ENCODE data around the gene CDCP2. TPM values are rescaled to one million over a fixed set of nuclear protein-coding genes. Genes with fewer than 3 reads are reported as not detected.
A peak's percentile ranks its signal among the peaks of the same experiment; 100 is the strongest.

Gene CDCP2
- total and polyA plus RNA-seq, 2 experiments from 2014 or later = not detected

GRCh38 chr1:54200519-54200997 lies 47.8 kb upstream of the CDCP2 start:
- Mint-ChIP-seq H3K36me3 (ENCODE audit: low read depth) (peaks cover 13% of the 10 kb centered on the region), H3K4me1 (peaks cover 12% of the 10 kb centered on the region), H3K27me3 (ENCODE audit: insufficient read depth, low read depth, poor library complexity) (peaks cover 2% of the 10 kb centered on the region), H3K4me3 (peak overlapping the region; percentile 96), H3K27ac (peak overlapping the region; percentile 91), H3K9me3 (no peaks in the 10 kb centered on the region)
- Histone ChIP-seq H2AFZ (0 out of 2 replicates have a peak overlapping the region, but pooled peaks have one; percentile 1), H3K9me2 (ENCODE audit: insufficient read depth) (no peaks in the 10 kb centered on the region), H3K79me2 (replicated peaks; ENCODE audit: insufficient read depth) (peaks cover 40% of the 10 kb centered on the region), H3K27ac (ENCODE audit: low read depth) (no peak overlapping the region), H3K4me1 (ENCODE audit: insufficient read depth) (peaks cover 16% of the 10 kb centered on the region), H3K4me3 (peak overlapping the region; percentile 90), H3K36me3 (ENCODE audit: insufficient read depth) (peaks cover 10% of the 10 kb centered on the region), H3K27me3 (ENCODE audit: insufficient read depth) (no peaks in the 10 kb centered on the region), H3K4me2 (peak overlapping the region; percentile 98), H4K20me1 (replicated peaks; ENCODE audit: insufficient read depth) (peaks cover 34% of the 10 kb centered on the region), H3F3A (replicated peaks; ENCODE audit: low read depth) (no peaks in the 10 kb centered on the region)
- DNase-seq (ENCODE audit: low spot score) (no peak), ATAC-seq (peak; percentile 13)
- TF ChIP-seq ZNF114 (CRISPR knock-in tag; IDR thresholded peaks at IDR 0.05) (no peak), POLR2AphosphoS5 (IDR thresholded peaks at IDR 0.05; ENCODE audit: low read depth) (no peak), CREB1 (CRISPR knock-in tag; IDR thresholded peaks at IDR 0.05; ENCODE audit: low read depth) (no peak), JUNB (IDR thresholded peaks at IDR 0.05; ENCODE audit: unreplicated experiment) (no peak), STAT1 (IDR thresholded peaks at IDR 0.05; ENCODE audit: unreplicated experiment) (no peak)
- TF ChIP-seq, protein P1, sequence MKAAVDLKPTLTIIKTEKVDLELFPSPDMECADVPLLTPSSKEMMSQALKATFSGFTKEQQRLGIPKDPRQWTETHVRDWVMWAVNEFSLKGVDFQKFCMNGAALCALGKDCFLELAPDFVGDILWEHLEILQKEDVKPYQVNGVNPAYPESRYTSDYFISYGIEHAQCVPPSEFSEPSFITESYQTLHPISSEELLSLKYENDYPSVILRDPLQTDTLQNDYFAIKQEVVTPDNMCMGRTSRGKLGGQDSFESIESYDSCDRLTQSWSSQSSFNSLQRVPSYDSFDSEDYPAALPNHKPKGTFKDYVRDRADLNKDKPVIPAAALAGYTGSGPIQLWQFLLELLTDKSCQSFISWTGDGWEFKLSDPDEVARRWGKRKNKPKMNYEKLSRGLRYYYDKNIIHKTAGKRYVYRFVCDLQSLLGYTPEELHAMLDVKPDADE (IDR thresholded peaks at IDR 0.05) = no peak
- TF ChIP-seq, protein P2, sequence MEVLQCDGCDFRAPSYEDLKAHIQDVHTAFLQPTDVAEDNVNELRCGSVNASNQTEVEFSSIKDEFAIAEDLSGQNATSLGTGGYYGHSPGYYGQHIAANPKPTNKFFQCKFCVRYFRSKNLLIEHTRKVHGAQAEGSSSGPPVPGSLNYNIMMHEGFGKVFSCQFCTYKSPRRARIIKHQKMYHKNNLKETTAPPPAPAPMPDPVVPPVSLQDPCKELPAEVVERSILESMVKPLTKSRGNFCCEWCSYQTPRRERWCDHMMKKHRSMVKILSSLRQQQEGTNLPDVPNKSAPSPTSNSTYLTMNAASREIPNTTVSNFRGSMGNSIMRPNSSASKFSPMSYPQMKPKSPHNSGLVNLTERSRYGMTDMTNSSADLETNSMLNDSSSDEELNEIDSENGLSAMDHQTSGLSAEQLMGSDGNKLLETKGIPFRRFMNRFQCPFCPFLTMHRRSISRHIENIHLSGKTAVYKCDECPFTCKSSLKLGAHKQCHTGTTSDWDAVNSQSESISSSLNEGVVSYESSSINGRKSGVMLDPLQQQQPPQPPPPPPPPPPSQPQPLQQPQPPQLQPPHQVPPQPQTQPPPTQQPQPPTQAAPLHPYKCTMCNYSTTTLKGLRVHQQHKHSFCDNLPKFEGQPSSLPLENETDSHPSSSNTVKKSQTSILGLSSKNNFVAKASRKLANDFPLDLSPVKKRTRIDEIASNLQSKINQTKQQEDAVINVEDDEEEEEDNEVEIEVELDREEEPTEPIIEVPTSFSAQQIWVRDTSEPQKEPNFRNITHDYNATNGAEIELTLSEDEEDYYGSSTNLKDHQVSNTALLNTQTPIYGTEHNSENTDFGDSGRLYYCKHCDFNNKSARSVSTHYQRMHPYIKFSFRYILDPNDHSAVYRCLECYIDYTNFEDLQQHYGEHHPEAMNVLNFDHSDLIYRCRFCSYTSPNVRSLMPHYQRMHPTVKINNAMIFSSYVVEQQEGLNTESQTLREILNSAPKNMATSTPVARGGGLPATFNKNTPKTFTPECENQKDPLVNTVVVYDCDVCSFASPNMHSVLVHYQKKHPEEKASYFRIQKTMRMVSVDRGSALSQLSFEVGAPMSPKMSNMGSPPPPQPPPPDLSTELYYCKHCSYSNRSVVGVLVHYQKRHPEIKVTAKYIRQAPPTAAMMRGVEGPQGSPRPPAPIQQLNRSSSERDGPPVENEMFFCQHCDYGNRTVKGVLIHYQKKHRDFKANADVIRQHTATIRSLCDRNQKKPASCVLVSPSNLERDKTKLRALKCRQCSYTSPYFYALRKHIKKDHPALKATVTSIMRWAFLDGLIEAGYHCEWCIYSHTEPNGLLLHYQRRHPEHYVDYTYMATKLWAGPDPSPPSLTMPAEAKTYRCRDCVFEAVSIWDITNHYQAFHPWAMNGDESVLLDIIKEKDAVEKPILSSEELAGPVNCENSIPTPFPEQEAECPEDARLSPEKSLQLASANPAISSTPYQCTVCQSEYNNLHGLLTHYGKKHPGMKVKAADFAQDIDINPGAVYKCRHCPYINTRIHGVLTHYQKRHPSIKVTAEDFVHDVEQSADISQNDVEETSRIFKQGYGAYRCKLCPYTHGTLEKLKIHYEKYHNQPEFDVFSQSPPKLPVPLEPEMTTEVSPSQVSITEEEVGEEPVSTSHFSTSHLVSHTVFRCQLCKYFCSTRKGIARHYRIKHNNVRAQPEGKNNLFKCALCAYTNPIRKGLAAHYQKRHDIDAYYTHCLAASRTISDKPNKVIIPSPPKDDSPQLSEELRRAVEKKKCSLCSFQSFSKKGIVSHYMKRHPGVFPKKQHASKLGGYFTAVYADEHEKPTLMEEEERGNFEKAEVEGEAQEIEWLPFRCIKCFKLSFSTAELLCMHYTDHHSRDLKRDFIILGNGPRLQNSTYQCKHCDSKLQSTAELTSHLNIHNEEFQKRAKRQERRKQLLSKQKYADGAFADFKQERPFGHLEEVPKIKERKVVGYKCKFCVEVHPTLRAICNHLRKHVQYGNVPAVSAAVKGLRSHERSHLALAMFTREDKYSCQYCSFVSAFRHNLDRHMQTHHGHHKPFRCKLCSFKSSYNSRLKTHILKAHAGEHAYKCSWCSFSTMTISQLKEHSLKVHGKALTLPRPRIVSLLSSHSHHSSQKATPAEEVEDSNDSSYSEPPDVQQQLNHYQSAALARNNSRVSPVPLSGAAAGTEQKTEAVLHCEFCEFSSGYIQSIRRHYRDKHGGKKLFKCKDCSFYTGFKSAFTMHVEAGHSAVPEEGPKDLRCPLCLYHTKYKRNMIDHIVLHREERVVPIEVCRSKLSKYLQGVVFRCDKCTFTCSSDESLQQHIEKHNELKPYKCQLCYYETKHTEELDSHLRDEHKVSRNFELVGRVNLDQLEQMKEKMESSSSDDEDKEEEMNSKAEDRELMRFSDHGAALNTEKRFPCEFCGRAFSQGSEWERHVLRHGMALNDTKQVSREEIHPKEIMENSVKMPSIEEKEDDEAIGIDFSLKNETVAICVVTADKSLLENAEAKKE (CRISPR knock-in tag; IDR thresholded peaks at IDR 0.05) = no peak

Data from GM23338 (cell line).